ENCODE measurements around the gene STX19. TPM values are rescaled to one million over a fixed set of nuclear protein-coding genes. Genes with fewer than 3 reads are reported as not detected.
"Not testable (repeated sequence)": the region's sequence is repeated elsewhere in the genome, so short reads cannot be mapped to it uniquely, and the experiment has no call there.

STX19 gene
- total RNA-seq, 6 experiments from 2014 or later, result not detected

- ATAC-seq, result no peak
- Histone ChIP-seq H3K4me1 (no peaks in the 10 kb centered on the region), H3K27ac (no peak overlapping the region), H3K4me3 (no peak overlapping the region), H3K36me3 (no peaks in the 10 kb centered on the region), H3K9me3 (no peaks in the 10 kb centered on the region), H3K27me3 (no peaks in the 10 kb centered on the region)
- no peak for DNase-seq
- no peak for TF ChIP-seq POLR2A (IDR thresholded peaks at IDR 0.05)
- TF ChIP-seq CTCF (IDR thresholded peaks at IDR 0.05), result no peak
- intact Hi-C loops (cut with DNase I), result no loop called here
These were observed 22.1 kb upstream of the STX19 start for GRCh38 chr3:94050546-94050945.

- no peak overlapping the region for H3K27ac ChIP-seq
- intact Hi-C loops (cut with DNase I), result no loop called here
- H3K4me3 ChIP-seq, result no peak overlapping the region
- no peaks in the 10 kb centered on the region for H3K9me3 ChIP-seq
- H3K27me3 ChIP-seq, result no peaks in the 10 kb centered on the region
- no peaks in the 10 kb centered on the region for H3K36me3 ChIP-seq
- no peaks in the 10 kb centered on the region for H3K4me1 ChIP-seq
- no peak for DNase-seq
- TF ChIP-seq CTCF (IDR thresholded peaks at IDR 0.05) (no peak), POLR2A (IDR thresholded peaks at IDR 0.05) (no peak)
- no peak for ATAC-seq
- 90% methylated on average over 2 of the region's 2 CpGs for WGBS (ENCODE audit: insufficient coverage, low coverage, low lambda C conversion rate, missing lambda C conversion rate)
These were observed 20.9 kb upstream of the STX19 start for GRCh38 chr3:94049267-94049666.

- WGBS (ENCODE audit: insufficient coverage, low coverage, low lambda C conversion rate, missing lambda C conversion rate), result 89% methylated on average over 2 of the region's 2 CpGs
These were observed 18.1 kb upstream of the STX19 start for GRCh38 chr3:94046533-94046932.

DNA sequence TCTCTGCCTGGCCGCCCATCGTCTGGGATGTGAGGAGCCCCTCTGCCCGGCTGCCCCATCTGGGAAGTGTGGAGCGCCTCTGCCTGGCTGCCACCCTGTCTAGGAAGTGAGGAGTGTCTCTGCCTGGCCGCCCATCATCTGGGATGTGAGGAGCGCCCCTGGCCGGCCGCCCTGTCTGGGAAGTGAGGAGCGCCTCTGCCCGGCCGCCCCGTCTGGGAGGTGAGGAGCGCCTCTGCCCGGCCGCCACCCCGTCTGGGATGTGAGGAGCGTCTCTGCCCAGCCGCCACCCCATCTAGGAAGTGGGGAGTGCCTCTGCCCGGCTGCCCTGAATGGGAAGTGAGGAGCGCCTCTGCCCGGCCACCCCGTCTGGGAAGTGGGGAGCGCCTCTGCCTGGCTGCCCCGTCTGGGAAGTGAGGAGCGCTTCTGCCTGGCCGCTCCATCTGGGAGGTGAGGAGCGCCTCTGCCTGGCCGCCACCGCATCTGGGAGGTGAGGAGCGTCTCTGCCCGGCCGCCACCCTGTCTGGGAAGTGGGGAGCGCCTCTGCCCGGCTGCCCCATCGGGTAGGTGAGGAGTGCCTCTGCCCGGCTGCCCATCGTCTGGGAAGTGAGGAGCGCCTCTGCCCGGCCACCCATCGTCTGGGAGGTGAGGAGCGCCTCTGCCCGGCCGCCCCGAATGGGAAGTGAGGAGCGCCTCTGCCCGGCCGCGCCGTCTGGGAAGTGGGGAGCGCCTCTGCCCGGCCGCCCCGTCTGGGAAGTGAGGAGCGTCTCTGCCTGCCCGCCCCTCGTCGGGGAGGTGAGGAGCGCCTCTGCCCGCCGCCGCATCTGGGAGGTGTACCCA is 15.9 kb upstream of the STX19 start:
- H3K36me3 ChIP-seq; ATAC-seq; H3K9me3 ChIP-seq; DNase-seq; intact Hi-C loops (cut with DNase I); H3K4me3 ChIP-seq; H3K27me3 ChIP-seq; H3K4me1 ChIP-seq; H3K27ac ChIP-seq: not testable (repeated sequence)
- 96% methylated on average over 9 of the region's 61 CpGs for WGBS (ENCODE audit: insufficient coverage, low coverage, low lambda C conversion rate, missing lambda C conversion rate)

More at GRCh38 chr3:94046533-94046932, 18.1 kb upstream of the STX19 start:
- H3K27ac ChIP-seq, result no peak overlapping the region
- DNase-seq (no peak), ATAC-seq (no peak)
- no peaks in the 10 kb centered on the region for H3K27me3 ChIP-seq
- H3K9me3 ChIP-seq, result no peaks in the 10 kb centered on the region
- H3K4me1 ChIP-seq, result no peaks in the 10 kb centered on the region
- no peaks in the 10 kb centered on the region for H3K36me3 ChIP-seq
- no peak overlapping the region for H3K4me3 ChIP-seq
- intact Hi-C loops (cut with DNase I), result no loop called here
- TF ChIP-seq CTCF (IDR thresholded peaks at IDR 0.05) (no peak), POLR2A (IDR thresholded peaks at IDR 0.05) (no peak)

DNA sequence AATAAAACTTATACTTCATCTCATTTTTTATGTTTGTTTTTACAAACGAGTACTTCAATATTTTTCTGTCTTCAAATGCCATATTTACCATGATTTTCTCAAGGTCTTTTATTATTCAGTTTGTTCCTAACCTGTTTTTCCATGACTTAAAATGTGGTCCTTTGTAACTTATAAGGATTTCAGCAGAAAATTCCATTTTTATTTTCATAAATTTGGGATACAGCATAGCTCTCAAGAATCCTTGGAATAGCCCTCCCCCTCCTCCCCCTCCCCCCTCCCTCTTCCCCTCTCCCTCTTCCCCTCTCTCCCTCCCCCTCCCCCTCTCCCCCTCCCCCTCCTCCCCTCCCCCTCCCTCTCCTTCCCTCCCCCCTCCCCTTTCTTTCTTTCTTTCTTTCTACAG is 14.9 kb upstream of the STX19 start:
- Histone ChIP-seq H3K27ac (no peak overlapping the region), H3K9me3 (no peaks in the 10 kb centered on the region), H3K4me1 (no peaks in the 10 kb centered on the region), H3K36me3 (no peaks in the 10 kb centered on the region), H3K27me3 (no peaks in the 10 kb centered on the region), H3K4me3 (no peak overlapping the region)
- no peak for DNase-seq
- 80% methylated on average over 1 of the region's 1 CpG for WGBS (ENCODE audit: insufficient coverage, low coverage, low lambda C conversion rate, missing lambda C conversion rate)
- TF ChIP-seq POLR2A (IDR thresholded peaks at IDR 0.05), result no peak
- intact Hi-C loops (cut with DNase I), result no loop called here
- ATAC-seq, result no peak

Measured in right lobe of liver (tissue), 6 donors.